Esophagus squamous epithelium (tissue), 5 donors: ENCODE data around the gene RNF157. TPM values are rescaled to one million over a fixed set of nuclear protein-coding genes. Genes with fewer than 3 reads are reported as not detected.

Experiments used
- DNase-seq: peaks from one replicate; lab custom pipeline; 2025; lab: John Stamatoyannopoulos, UW
- H3K27ac ChIP-seq, 4 donors: fragments of 200-600 bp; sonication (generic); one replicate each; pipeline ENCODE4 v1.5.1; 2016 to 2019; ENCODE audit warnings: mild to moderate bottlenecking in 1 of 4
- H3K27me3 ChIP-seq, 4 donors: fragments of 200-600 bp; sonication (generic); 1 replicate in 3 of 4; 2 replicates in 1 of 4; pipeline versions ENCODE4 v1.5.1 to v1.6.0; 2017 to 2021; ENCODE audit warnings: antibody characterized with exemption in 1 of 4
- H3K36me3 ChIP-seq, 3 donors: fragments of 200-600 bp; sonication (generic); one replicate each; pipeline ENCODE4 v1.5.1; 2016 to 2019
- H3K4me1 ChIP-seq, 3 donors: fragments of 200-600 bp; sonication (generic); one replicate each; pipeline ENCODE4 v1.5.1; 2017 to 2019
- H3K4me3 ChIP-seq, 4 donors: fragments of 200-600 bp; sonication (generic); 1 replicate in 3 of 4; 2 replicates in 1 of 4; pipeline ENCODE4 v1.5.1; 2016 to 2019; ENCODE audit warnings: mild to moderate bottlenecking in 2 of 4, moderate library complexity in 1 of 4
- H3K9me3 ChIP-seq, 3 donors: fragments of 200-600 bp; sonication (generic); one replicate each; pipeline ENCODE4 v1.5.1; 2016 to 2019
- CTCF ChIP-seq, 6 experiments: fragments of 450-650 bp in 4 of 6; fragments of 200-600 bp in 2 of 6; sonication (generic) in 2 of 6; IDR thresholded peaks; one replicate each; pipeline ENCODE4 v1.5.1; 2016 to 2019; ENCODE audit warnings: antibody characterized with exemption in 6 of 6, mild to moderate bottlenecking in 4 of 6, moderate library complexity in 4 of 6
- POLR2A ChIP-seq, 4 donors: fragments of 450-650 bp; IDR thresholded peaks; one replicate each; pipeline ENCODE4 v1.6.1; 2017; ENCODE audit warnings: antibody characterized with exemption in 4 of 4, mild to moderate bottlenecking in 4 of 4, moderate library complexity in 3 of 4
- whole genome bisulfite sequencing, 2 donors: methylation state at CpG; one replicate each; pipeline ENCODE4 v1.1.5; 2018; 5-methylcytosine and 5-hydroxymethylcytosine counted together
- intact Hi-C: fragments of 100-400 bp; cut with DNase I; formaldehyde crosslinking; loops from one replicate; pipeline ENCODE4 v1.15.0; 2022
- total RNA-seq, 4 donors: library from RNA; depleted of rRNA; stranded (reverse); fragments of >200 nt; gene quantifications; one replicate each; pipeline ENCODE4 v1.1.0, GENCODE V29; 2016
- donor health status: DM: yes; HTN: yes; CAD: no.

Gene RNF157
- total RNA-seq, 4 donors from 2014 or later = 0.11 to 3.4 (median 0.26) TPM

GRCh38 chr17:76173474-76173873 lies 66.8 kb downstream of the RNF157 start:
- intact Hi-C loops = no loop called here
- Histone ChIP-seq H3K27me3 (no peaks in the 10 kb centered on the region), H3K27ac (no peak overlapping the region), H3K4me1 (no peaks in the 10 kb centered on the region), H3K4me3 (no peak overlapping the region), H3K36me3 (no peaks in the 10 kb centered on the region), H3K9me3 (no peaks in the 10 kb centered on the region)
- DNase-seq = no peak
- WGBS, 2 donors = 84 to 87% methylated on average over 4 to 9 of the region's 11 CpGs
- no peak for TF ChIP-seq POLR2A (IDR thresholded peaks at IDR 0.05)
- TF ChIP-seq CTCF (IDR thresholded peaks at IDR 0.05) = no peak

GRCh38 chr17:76171706-76172105 lies 68.6 kb downstream of the RNF157 start:
- 73 to 93% methylated on average over 3 of the region's 4 CpGs for WGBS, 2 donors

GRCh38 chr17:76170114-76170513 lies 70.2 kb downstream of the RNF157 start:
- Histone ChIP-seq H3K27ac (no peak overlapping the region), H3K4me1 (no peaks in the 10 kb centered on the region), H3K36me3 (no peaks in the 10 kb centered on the region), H3K4me3 (no peak overlapping the region), H3K27me3 (no peaks in the 10 kb centered on the region), H3K9me3 (no peaks in the 10 kb centered on the region)
- 80 to 86% methylated on average over 1 of the region's 1 CpG for WGBS, 2 donors
- no peak for DNase-seq
- intact Hi-C loops = no loop called here
- no peak for TF ChIP-seq CTCF (IDR thresholded peaks at IDR 0.05)
- no peak for TF ChIP-seq POLR2A (IDR thresholded peaks at IDR 0.05)

More at GRCh38 chr17:76171706-76172105, 68.6 kb downstream of the RNF157 start:
- Histone ChIP-seq H3K9me3 (no peaks in the 10 kb centered on the region), H3K36me3 (no peaks in the 10 kb centered on the region), H3K4me1 (no peaks in the 10 kb centered on the region), H3K27me3 (no peaks in the 10 kb centered on the region), H3K4me3 (no peak overlapping the region), H3K27ac (no peak overlapping the region)
- TF ChIP-seq CTCF (IDR thresholded peaks at IDR 0.05) (no peak), POLR2A (IDR thresholded peaks at IDR 0.05) (no peak)
- intact Hi-C loops = no loop called here
- no peak for DNase-seq

GRCh38 chr17:76166906-76167305 lies 73.4 kb downstream of the RNF157 start:
- Histone ChIP-seq H3K4me1 (no peaks in the 10 kb centered on the region), H3K9me3 (no peaks in the 10 kb centered on the region), H3K27ac (no peak overlapping the region), H3K27me3 (no peaks in the 10 kb centered on the region), H3K4me3 (no peak overlapping the region), H3K36me3 (no peaks in the 10 kb centered on the region)
- intact Hi-C loops = no loop called here
- TF ChIP-seq POLR2A (IDR thresholded peaks at IDR 0.05) (no peak), CTCF (IDR thresholded peaks at IDR 0.05) (no peak)
- no peak for DNase-seq
- WGBS, 2 donors = 82% methylated on average over 9 of the region's 10 CpGs

- H3K27ac ChIP-seq = no peak overlapping the region
- intact Hi-C loops = no loop called here
- no peaks in the 10 kb centered on the region for H3K9me3 ChIP-seq
- no peaks in the 10 kb centered on the region for H3K27me3 ChIP-seq
- TF ChIP-seq CTCF (IDR thresholded peaks at IDR 0.05) (no peak), POLR2A (IDR thresholded peaks at IDR 0.05) (no peak)
- no peaks in the 10 kb centered on the region for H3K36me3 ChIP-seq
- WGBS, 2 donors = 74 to 79% methylated on average over 5 to 7 of the region's 7 CpGs
- no peak overlapping the region for H3K4me3 ChIP-seq
- no peak for DNase-seq
- H3K4me1 ChIP-seq = no peaks in the 10 kb centered on the region
These were observed 74.1 kb downstream of the RNF157 start for GRCh38 chr17:76166168-76166567.
